Hepatocyte (in vitro differentiated cells): ENCODE data around the gene TMEM209. TPM values are rescaled to one million over a fixed set of nuclear protein-coding genes. Genes with fewer than 3 reads are reported as not detected.

Source experiments
- DNase-seq: peaks from one replicate; pipeline ENCODE4 v3.0.0-alpha.2; 2016; ENCODE audit warnings: low spot score
- H2AFZ ChIP-seq: fragments of 200-600 bp; sonication (generic); 2 replicates; pipeline ENCODE4 v1.6.0; 2016; ENCODE audit warnings: antibody characterized with exemption, mild to moderate bottlenecking
- H3K27ac ChIP-seq: fragments of 200-600 bp; sonication (generic); 2 replicates; pipeline ENCODE4 v1.5.1; 2016; ENCODE audit warnings: mild to moderate bottlenecking
- H3K27me3 ChIP-seq: fragments of 200-600 bp; sonication (generic); 2 replicates; pipeline ENCODE4 v1.6.1; 2016
- H3K36me3 ChIP-seq: fragments of 200-600 bp; sonication (generic); replicated peaks from 2 replicates; pipeline ENCODE4 v1.5.1; 2016; ENCODE audit warnings: low read depth; ENCODE audit not compliant: insufficient read depth
- H3K4me1 ChIP-seq: fragments of 200-600 bp; sonication (generic); 2 replicates; pipeline ENCODE4 v1.5.1; 2016; ENCODE audit warnings: mild to moderate bottlenecking, moderate library complexity; ENCODE audit not compliant: insufficient read depth
- H3K4me2 ChIP-seq: fragments of 200-600 bp; sonication (generic); 2 replicates; pipeline ENCODE4 v1.6.0; 2016
- H3K4me3 ChIP-seq: fragments of 200-600 bp; sonication (generic); 2 replicates; pipeline ENCODE4 v1.5.1; 2016; ENCODE audit warnings: mild to moderate bottlenecking
- H3K79me2 ChIP-seq: fragments of 200-600 bp; sonication (generic); 2 replicates; pipeline ENCODE4 v1.6.0; 2017; ENCODE audit warnings: mild to moderate bottlenecking
- H3K9me2 ChIP-seq: fragments of 200-600 bp; sonication (generic); replicated peaks from 2 replicates; pipeline ENCODE4 v1.6.0; 2017; ENCODE audit warnings: mild to moderate bottlenecking; ENCODE audit not compliant: insufficient read depth
- H3K9me3 ChIP-seq: fragments of 200-600 bp; sonication (generic); 2 replicates; pipeline ENCODE4 v1.5.1; 2016; ENCODE audit warnings: low read depth, mild to moderate bottlenecking
- H4K20me1 ChIP-seq: fragments of 200-600 bp; sonication (generic); 2 replicates; pipeline ENCODE4 v1.6.0; 2016; ENCODE audit warnings: mild to moderate bottlenecking; ENCODE audit not compliant: insufficient read depth, poor library complexity, severe bottlenecking
- CTCF ChIP-seq: fragments of 200-600 bp; sonication (generic); IDR thresholded peaks from 2 replicates; pipeline ENCODE4 v1.5.1; 2016; ENCODE audit warnings: antibody characterized with exemption, mild to moderate bottlenecking; ENCODE audit not compliant: poor library complexity
- EZH2 ChIP-seq: fragments of 200-600 bp; sonication (generic); IDR thresholded peaks from 2 replicates; pipeline ENCODE4 v1.6.1; 2016; ENCODE audit warnings: antibody characterized with exemption, mild to moderate bottlenecking, borderline replicate concordance
- EZH2phosphoT487 ChIP-seq: fragments of 200-600 bp; sonication (generic); IDR thresholded peaks from one replicate; pipeline ENCODE4 v1.6.1; 2018; ENCODE audit warnings: antibody characterized with exemption, mild to moderate bottlenecking, low read depth, moderate library complexity; ENCODE audit not compliant: unreplicated experiment, severe bottlenecking
- WGBS: methylation state at CpG from one replicate; pipeline ENCODE4 v1.1.6; 2016; ENCODE audit warnings: low lambda C conversion rate; ENCODE audit errors: missing lambda C conversion rate; 5-methylcytosine and 5-hydroxymethylcytosine counted together
- polyA plus RNA-seq: library from polyadenylated mRNA; unstranded; fragments of >200 nt; fragmentation: Nextera tagmentation; extraction: Ambion mirVana; gene quantifications from 2 replicates; pipeline ENCODE4 v1.2.1, GENCODE V29; 2016
- total RNA-seq: library from RNA; depleted of rRNA; stranded (reverse); fragments of >200 nt; gene quantifications from 2 replicates; pipeline ENCODE4 v1.2.3, GENCODE V29; 2014

The TMEM209 gene
- total and polyA plus RNA-seq, 2 experiments from 2014 or later: 14.2 to 16.1 TPM

- Histone ChIP-seq H3K9me2 (no peaks in the 10 kb centered on the region), H2AFZ (no peak overlapping the region), H3K4me1 (peaks cover 9% of the 10 kb centered on the region), H4K20me1 (no peaks in the 10 kb centered on the region), H3K4me3 (no peak overlapping the region), H3K4me2 (no peak overlapping the region), H3K79me2 (no peaks in the 10 kb centered on the region), H3K36me3 (no peaks in the 10 kb centered on the region), H3K27ac (no peak overlapping the region), H3K27me3 (no peaks in the 10 kb centered on the region), H3K9me3 (no peaks in the 10 kb centered on the region)
- 88% methylated on average over 20 of the region's 20 CpGs for WGBS
- no peak for TF ChIP-seq CTCF
- no peak for TF ChIP-seq EZH2phosphoT487
- no peak for TF ChIP-seq EZH2
- DNase-seq: no peak
Measured at GRCh38 chr7:130149281-130150139, 55.7 kb downstream of the TMEM209 start.

- DNase-seq: no peak
- 91% methylated on average over 9 of the region's 9 CpGs for WGBS
- no peaks in the 10 kb centered on the region for H3K36me3 ChIP-seq
- TF ChIP-seq EZH2 (no peak), EZH2phosphoT487 (no peak), CTCF (no peak)
- H3K9me3 ChIP-seq: no peaks in the 10 kb centered on the region
- no peaks in the 10 kb centered on the region for H3K79me2 ChIP-seq
- H3K27me3 ChIP-seq: no peaks in the 10 kb centered on the region
- H3K4me3 ChIP-seq: no peak overlapping the region
- H3K4me1 ChIP-seq: peaks cover 18% of the 10 kb centered on the region
- no peak overlapping the region for H3K4me2 ChIP-seq
- no peak overlapping the region for H3K27ac ChIP-seq
- no peaks in the 10 kb centered on the region for H3K9me2 ChIP-seq
- no peaks in the 10 kb centered on the region for H4K20me1 ChIP-seq
- H2AFZ ChIP-seq: no peak overlapping the region
Measured at GRCh38 chr7:130148561-130148960, 56.6 kb downstream of the TMEM209 start.

GRCh38 chr7:130147710-130148325 lies 57.4 kb downstream of the TMEM209 start:
- Histone ChIP-seq H3K27ac (no peak overlapping the region), H3K36me3 (no peaks in the 10 kb centered on the region), H3K27me3 (no peaks in the 10 kb centered on the region), H3K9me3 (no peaks in the 10 kb centered on the region), H4K20me1 (no peaks in the 10 kb centered on the region), H3K9me2 (no peaks in the 10 kb centered on the region), H2AFZ (no peak overlapping the region), H3K4me1 (peaks cover 18% of the 10 kb centered on the region), H3K79me2 (no peaks in the 10 kb centered on the region), H3K4me2 (no peak overlapping the region), H3K4me3 (no peak overlapping the region)
- no peak for TF ChIP-seq EZH2phosphoT487
- TF ChIP-seq EZH2: no peak
- no peak for TF ChIP-seq CTCF
- 97% methylated on average over 14 of the region's 14 CpGs for WGBS
- no peak for DNase-seq
